ENCODE results near the gene C3. TPM values are rescaled to one million over a fixed set of nuclear protein-coding genes. Genes with fewer than 3 reads are reported as not detected.

C3 gene
- total RNA-seq, 3 donors from 2014 or later = 6.5 to 7.4 (median 6.7) TPM

DNA sequence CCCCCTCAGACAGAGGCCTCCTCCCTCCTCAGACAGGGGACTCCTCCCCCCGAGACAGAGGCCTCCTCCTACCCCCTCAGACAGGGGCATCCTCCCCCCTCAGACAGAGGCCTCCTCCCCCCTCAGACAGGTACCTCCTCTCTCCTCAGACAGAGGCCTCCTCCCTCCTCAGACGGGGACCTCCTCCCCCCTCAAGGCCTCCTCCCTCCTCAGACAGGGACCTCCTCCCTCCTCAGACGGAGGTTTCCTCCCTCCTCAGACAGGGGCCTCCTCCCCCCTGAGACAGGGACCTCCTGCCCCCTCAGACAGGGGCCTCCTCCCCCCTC is 13.9 kb downstream of the C3 start:
- H3K9me3 Mint-ChIP-seq = no peaks in the 10 kb centered on the region
- DNase-seq (no peak), ATAC-seq (no peak)
- H3K27me3 Mint-ChIP-seq (ENCODE audit: low read depth) = peaks cover 36% of the 10 kb centered on the region
- no peaks in the 10 kb centered on the region for H3K36me3 Mint-ChIP-seq (ENCODE audit: insufficient read depth)
- H3K4me3 Mint-ChIP-seq = no peak overlapping the region
- peaks cover 10% of the 10 kb centered on the region for H3K4me1 Mint-ChIP-seq (ENCODE audit: low read depth)

GRCh38 chr19:6705931-6706632 is 14.4 kb downstream of the C3 start:
- Mint-ChIP-seq H3K27me3 (ENCODE audit: low read depth) (peaks cover 31% of the 10 kb centered on the region), H3K36me3 (ENCODE audit: insufficient read depth) (no peaks in the 10 kb centered on the region), H3K4me1 (ENCODE audit: low read depth) (peaks cover 10% of the 10 kb centered on the region), H3K9me3 (no peaks in the 10 kb centered on the region), H3K4me3 (no peak overlapping the region)
- DNase-seq = no peak
- ATAC-seq = no peak

DNA sequence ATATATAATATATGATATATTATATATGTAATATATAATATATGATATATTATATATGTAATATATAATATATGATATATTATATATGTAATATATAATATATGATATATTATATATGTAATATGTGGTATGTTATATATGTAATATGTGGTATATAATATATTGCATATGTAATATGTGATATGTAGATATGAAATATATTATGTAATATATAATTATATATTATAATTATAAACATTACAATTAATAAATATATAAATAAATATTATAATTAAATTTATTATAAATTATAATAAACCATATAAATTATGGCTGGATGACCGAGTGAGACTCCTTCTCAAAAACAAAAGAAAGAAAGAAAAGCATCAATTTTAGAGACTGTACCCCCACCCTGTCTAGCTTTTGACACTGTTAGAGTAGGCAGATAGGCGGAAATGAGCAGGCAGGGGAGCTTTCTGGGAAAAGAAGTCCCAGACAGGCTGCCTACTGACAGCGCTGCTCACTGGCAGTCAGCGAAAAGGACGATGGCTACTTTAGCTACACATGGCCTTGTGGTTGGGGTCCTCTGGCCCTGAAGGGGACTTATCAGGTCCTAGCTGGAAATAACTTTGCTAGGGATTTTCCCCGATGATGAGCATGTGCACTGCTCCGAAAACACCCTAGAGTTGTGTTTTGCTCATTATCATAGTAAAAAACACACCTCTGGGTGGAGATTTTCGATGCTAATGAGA is 19.7 kb downstream of the C3 start:
- Mint-ChIP-seq H3K9me3 (no peaks in the 10 kb centered on the region), H3K4me3 (no peak overlapping the region), H3K36me3 (ENCODE audit: insufficient read depth) (no peaks in the 10 kb centered on the region)

GRCh38 chr19:6699935-6700334 is 20.5 kb downstream of the C3 start:
- DNase-seq (no peak), ATAC-seq (no peak)
- H3K4me3 Mint-ChIP-seq = no peak overlapping the region
- H3K9me3 Mint-ChIP-seq = no peaks in the 10 kb centered on the region
- peaks cover 4% of the 10 kb centered on the region for H3K4me1 Mint-ChIP-seq (ENCODE audit: low read depth)
- H3K27me3 Mint-ChIP-seq (ENCODE audit: low read depth) = no peaks in the 10 kb centered on the region
- no peaks in the 10 kb centered on the region for H3K36me3 Mint-ChIP-seq (ENCODE audit: insufficient read depth)

More for the DNA sequence above, 19.7 kb downstream of the C3 start:
- no peaks in the 10 kb centered on the region for H3K27me3 Mint-ChIP-seq (ENCODE audit: low read depth)
- ATAC-seq (no peak), DNase-seq (no peak)
- H3K4me1 Mint-ChIP-seq (ENCODE audit: low read depth) = peaks cover 4% of the 10 kb centered on the region

DNA sequence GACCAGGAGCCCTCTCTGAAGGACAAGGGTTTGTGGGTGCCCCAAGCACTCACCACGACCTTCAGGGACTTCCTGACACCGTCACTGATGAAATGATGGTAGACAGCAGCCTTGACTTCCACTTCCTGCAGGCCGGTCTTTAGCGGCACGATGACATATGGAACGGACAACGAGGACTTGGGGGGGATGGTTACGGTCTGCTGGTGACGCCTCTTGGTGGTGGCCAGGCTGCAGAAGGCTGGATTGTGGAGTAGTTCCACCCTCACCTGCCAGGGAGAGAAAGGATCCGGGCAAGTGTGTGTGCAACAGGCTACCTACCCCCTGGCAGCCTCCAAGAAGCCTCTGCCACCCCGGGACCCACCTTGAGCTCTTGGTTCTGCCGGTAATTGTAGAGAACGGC is 23.2 kb downstream of the C3 start:
- Mint-ChIP-seq H3K4me1 (ENCODE audit: low read depth) (peaks cover 4% of the 10 kb centered on the region), H3K36me3 (ENCODE audit: insufficient read depth) (no peaks in the 10 kb centered on the region), H3K4me3 (no peak overlapping the region), H3K27me3 (ENCODE audit: low read depth) (no peaks in the 10 kb centered on the region), H3K9me3 (no peaks in the 10 kb centered on the region)
- DNase-seq (no peak), ATAC-seq (peak in 1 of 2 donors; percentile 28)

- H3K36me3 Mint-ChIP-seq (ENCODE audit: insufficient read depth) = no peaks in the 10 kb centered on the region
- peaks cover 4% of the 10 kb centered on the region for H3K4me1 Mint-ChIP-seq (ENCODE audit: low read depth)
- no peak for DNase-seq
- H3K27me3 Mint-ChIP-seq (ENCODE audit: low read depth) = no peaks in the 10 kb centered on the region
- H3K9me3 Mint-ChIP-seq = no peaks in the 10 kb centered on the region
- ATAC-seq = no peak
- no peak overlapping the region for H3K4me3 Mint-ChIP-seq
Measured at GRCh38 chr19:6696239-6696820, 24.1 kb downstream of the C3 start.

DNA sequence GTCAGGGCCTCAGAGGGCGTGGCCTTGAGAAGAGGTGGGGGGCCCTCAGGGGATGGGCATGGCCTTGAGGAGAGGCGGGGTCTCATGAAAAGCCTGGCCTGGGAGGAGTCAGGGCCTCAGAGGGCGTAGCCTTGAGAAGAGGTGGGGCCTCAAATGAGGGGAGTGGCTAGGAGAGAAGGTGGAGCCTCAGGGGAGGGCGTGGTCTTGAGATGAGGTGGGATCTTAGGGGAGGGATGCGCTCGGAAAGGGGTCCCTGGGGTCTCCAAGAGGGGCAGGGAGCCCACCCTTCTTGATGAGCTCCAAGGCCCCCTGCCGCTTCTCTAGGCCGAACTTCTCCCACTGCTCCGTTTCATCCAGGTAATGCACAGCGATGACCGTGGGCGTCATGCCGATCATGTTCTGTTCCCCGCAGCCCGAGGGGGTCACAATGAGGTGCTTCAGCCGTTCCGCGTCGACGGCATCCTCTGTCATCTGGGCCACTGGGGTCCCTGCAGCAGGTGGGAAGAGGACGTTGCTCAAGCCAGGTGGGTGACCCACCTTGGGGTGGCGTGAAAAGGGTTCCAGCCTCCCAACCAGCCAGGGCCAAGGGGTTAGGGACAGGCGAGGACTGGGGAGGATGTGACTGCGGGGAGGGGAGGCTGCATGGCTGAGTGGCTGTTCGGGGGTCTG is 26.2 kb downstream of the C3 start:
- ATAC-seq = peak; percentile 60 to 66
- no peak for DNase-seq
- Mint-ChIP-seq H3K9me3 (no peaks in the 10 kb centered on the region), H3K27me3 (ENCODE audit: low read depth) (no peaks in the 10 kb centered on the region), H3K4me1 (ENCODE audit: low read depth) (peaks cover 4% of the 10 kb centered on the region), H3K36me3 (ENCODE audit: insufficient read depth) (no peaks in the 10 kb centered on the region), H3K4me3 (no peak overlapping the region)

DNA sequence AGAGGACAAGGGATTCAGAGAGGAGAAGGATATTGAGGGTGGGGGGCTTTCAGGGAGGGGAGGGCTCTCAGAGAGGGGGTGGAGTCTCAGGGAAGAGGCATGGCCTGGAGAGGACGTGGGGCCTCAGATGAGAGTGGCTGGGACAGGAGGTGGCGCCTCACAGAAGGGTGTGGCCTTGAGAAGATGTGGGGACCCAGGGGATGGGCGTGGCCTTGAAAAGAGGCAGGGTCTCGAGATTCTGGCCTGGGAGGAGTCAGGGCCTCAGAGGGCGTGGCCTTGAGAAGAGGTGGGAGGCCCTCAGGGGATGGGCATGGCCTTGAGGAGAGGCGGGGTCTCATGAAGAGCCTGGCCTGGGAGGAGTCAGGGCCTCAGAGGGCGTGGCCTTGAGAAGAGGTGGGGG is 26.8 kb downstream of the C3 start:
- no peak for DNase-seq
- peak; percentile 18 to 47 for ATAC-seq
- Mint-ChIP-seq H3K4me1 (ENCODE audit: low read depth) (peaks cover 4% of the 10 kb centered on the region), H3K9me3 (no peaks in the 10 kb centered on the region), H3K4me3 (no peak overlapping the region), H3K36me3 (ENCODE audit: insufficient read depth) (no peaks in the 10 kb centered on the region), H3K27me3 (ENCODE audit: low read depth) (no peaks in the 10 kb centered on the region)

GRCh38 chr19:6693056-6693471 is 27.4 kb downstream of the C3 start:
- ATAC-seq = no peak
- no peak overlapping the region for H3K4me3 Mint-ChIP-seq
- H3K9me3 Mint-ChIP-seq = no peaks in the 10 kb centered on the region
- no peaks in the 10 kb centered on the region for H3K36me3 Mint-ChIP-seq (ENCODE audit: insufficient read depth)
- H3K27me3 Mint-ChIP-seq (ENCODE audit: low read depth) = no peaks in the 10 kb centered on the region
- H3K4me1 Mint-ChIP-seq (ENCODE audit: low read depth) = peaks cover 4% of the 10 kb centered on the region
- DNase-seq = no peak

DNA sequence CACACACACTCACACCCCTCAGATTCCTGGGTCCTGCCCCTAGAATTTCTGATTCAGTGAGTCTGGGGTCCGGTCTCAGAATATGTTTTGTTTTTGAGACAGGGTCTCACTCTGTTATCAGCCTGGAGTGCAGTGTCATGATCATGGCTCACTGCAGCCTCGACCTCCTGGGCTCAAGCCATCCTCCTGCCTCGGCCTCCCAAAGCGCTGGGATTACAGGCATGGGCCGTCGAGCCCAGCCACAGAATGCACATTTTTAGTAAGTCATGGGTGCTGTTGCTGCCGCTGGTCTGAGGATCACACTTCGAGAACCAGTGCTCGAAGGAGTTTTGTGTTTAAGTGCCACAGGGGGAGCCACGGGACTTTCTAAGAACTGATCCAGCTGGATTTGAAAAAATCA is 28.4 kb downstream of the C3 start:
- Mint-ChIP-seq H3K4me3 (no peak overlapping the region), H3K4me1 (ENCODE audit: low read depth) (peaks cover 5% of the 10 kb centered on the region), H3K9me3 (no peaks in the 10 kb centered on the region), H3K36me3 (ENCODE audit: insufficient read depth) (no peaks in the 10 kb centered on the region), H3K27me3 (ENCODE audit: low read depth) (no peaks in the 10 kb centered on the region)
- DNase-seq = no peak
- ATAC-seq = no peak

- peaks cover 7% of the 10 kb centered on the region for H3K4me1 Mint-ChIP-seq (ENCODE audit: low read depth)
- DNase-seq (no peak), ATAC-seq (no peak)
- H3K9me3 Mint-ChIP-seq = no peaks in the 10 kb centered on the region
- no peaks in the 10 kb centered on the region for H3K36me3 Mint-ChIP-seq (ENCODE audit: insufficient read depth)
- H3K27me3 Mint-ChIP-seq (ENCODE audit: low read depth) = no peaks in the 10 kb centered on the region
- H3K4me3 Mint-ChIP-seq = no peak overlapping the region
Measured at GRCh38 chr19:6691342-6691741, 29.1 kb downstream of the C3 start.

GRCh38 chr19:6690160-6690885 is 30.1 kb downstream of the C3 start:
- no peak overlapping the region for H3K4me3 Mint-ChIP-seq
- DNase-seq (no peak), ATAC-seq (no peak)
- H3K36me3 Mint-ChIP-seq (ENCODE audit: insufficient read depth) = no peaks in the 10 kb centered on the region
- H3K27me3 Mint-ChIP-seq (ENCODE audit: low read depth) = no peaks in the 10 kb centered on the region
- peaks cover 7% of the 10 kb centered on the region for H3K4me1 Mint-ChIP-seq (ENCODE audit: low read depth)
- H3K9me3 Mint-ChIP-seq = no peaks in the 10 kb centered on the region

DNA sequence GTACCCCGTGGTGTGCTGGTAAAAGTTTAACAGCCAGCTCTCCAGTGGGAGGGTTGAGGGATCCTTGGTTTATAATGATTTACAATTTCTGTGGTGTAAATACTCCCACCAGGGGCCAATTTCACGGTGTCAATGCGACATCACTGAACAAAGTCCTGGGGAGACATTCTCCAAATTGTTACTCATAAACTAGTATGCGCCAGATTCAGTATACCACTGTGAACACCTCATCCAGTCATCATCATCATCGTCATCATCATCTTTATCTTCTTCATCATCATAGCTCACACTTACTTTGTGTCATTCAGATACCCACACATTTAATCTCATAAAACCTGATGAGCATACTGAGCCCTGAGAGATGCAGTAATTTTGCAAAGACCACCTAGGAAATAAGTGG is 33.3 kb downstream of the C3 start:
- Mint-ChIP-seq H3K4me3 (no peak overlapping the region), H3K27me3 (ENCODE audit: low read depth) (no peaks in the 10 kb centered on the region), H3K4me1 (ENCODE audit: low read depth) (peaks cover 10% of the 10 kb centered on the region), H3K36me3 (ENCODE audit: insufficient read depth) (no peaks in the 10 kb centered on the region), H3K9me3 (no peaks in the 10 kb centered on the region)
- DNase-seq (no peak), ATAC-seq (peak; percentile 75 to 76)

- Mint-ChIP-seq H3K4me3 (no peak overlapping the region), H3K4me1 (ENCODE audit: low read depth) (peaks cover 10% of the 10 kb centered on the region), H3K27me3 (ENCODE audit: low read depth) (no peaks in the 10 kb centered on the region), H3K36me3 (ENCODE audit: insufficient read depth) (no peaks in the 10 kb centered on the region), H3K9me3 (no peaks in the 10 kb centered on the region)
- ATAC-seq (no peak), DNase-seq (no peak)
Measured at GRCh38 chr19:6686628-6686975, 33.8 kb downstream of the C3 start.
